Renal cortex interstitium (tissue), 11 donors: Measurements from ENCODE around the gene DNAJC22. TPM values are rescaled to one million over a fixed set of nuclear protein-coding genes. Genes with fewer than 3 reads are reported as not detected.
"Not testable (repeated sequence)": the region's sequence is repeated elsewhere in the genome, so short reads cannot be mapped to it uniquely, and the experiment has no call there.

Experiments used
- DNase-seq, 11 donors: peaks; one replicate each; pipeline ENCODE4 v3.0.0-alpha.2; 2013; ENCODE audit warnings: low read depth in 9 of 11, low spot score in 4 of 11; ENCODE audit errors: extremely low read depth in 1 of 11
- polyA plus RNA-seq, 3 donors: library from polyadenylated mRNA; unstranded; fragments of 120-200 nt; gene quantifications; one replicate each; pipeline ENCODE4 v1.2.1, GENCODE V29; 2013; ENCODE audit not compliant: insufficient read length in 3 of 3

The DNAJC22 gene
- polyA plus RNA-seq, 3 donors, result 18.4 to 26.7 (median 22.1) TPM

GRCh38 chr12:49364989-49365388, 18.3 kb downstream of the DNAJC22 start:
- DNase-seq, result no peak

GRCh38 chr12:49365542-49365941, 18.9 kb downstream of the DNAJC22 start:
- DNase-seq, result no peak

GRCh38 chr12:49366096-49366651, 19.5 kb downstream of the DNAJC22 start:
- DNase-seq, result no peak

GRCh38 chr12:49366652-49367380, 20.1 kb downstream of the DNAJC22 start:
- peak in 10 of 11 donors; percentile 86 to 95 (median 94) for DNase-seq

- no peak for DNase-seq
Observed at GRCh38 chr12:49367381-49368239, 20.9 kb downstream of the DNAJC22 start, which contains the start of gene SPATS2. SPATS2 (plus strand) TSS chr12:49367462; CDS start chr12:49461013, 93,551 bp downstream.

GRCh38 chr12:49368240-49368600, 21.5 kb downstream of the DNAJC22 start:
- DNase-seq, result no peak

GRCh38 chr12:49369411-49370145, 22.9 kb downstream of the DNAJC22 start:
- DNase-seq, result peak in 2 of 11 donors; percentile 8 to 9

GRCh38 chr12:49370539-49370938, 23.9 kb downstream of the DNAJC22 start:
- DNase-seq, result no peak

- DNase-seq, result no peak
Observed at GRCh38 chr12:49375406-49375805, 28.7 kb downstream of the DNAJC22 start.

GRCh38 chr12:49377386-49377785, 30.7 kb downstream of the DNAJC22 start:
- DNase-seq, result no peak

- not testable (repeated sequence) for DNase-seq
Observed at GRCh38 chr12:49380184-49380583, 33.5 kb downstream of the DNAJC22 start.

- DNase-seq, result peak in 2 of 11 donors; percentile 8 to 33
Observed at GRCh38 chr12:49388682-49389386, 42.1 kb downstream of the DNAJC22 start.

- DNase-seq, result no peak
Observed at GRCh38 chr12:49389387-49389703, 42.7 kb downstream of the DNAJC22 start.

GRCh38 chr12:49397000-49397399, 50.3 kb downstream of the DNAJC22 start:
- no peak for DNase-seq

- DNase-seq, result no peak
Observed at GRCh38 chr12:49400304-49400703, 53.6 kb downstream of the DNAJC22 start.
